ENCODE results near the gene VKORC1L1.
"Not testable (repeated sequence)": the region's sequence is repeated elsewhere in the genome, so short reads cannot be mapped to it uniquely, and the experiment has no call there.

The VKORC1L1 gene

DNA sequence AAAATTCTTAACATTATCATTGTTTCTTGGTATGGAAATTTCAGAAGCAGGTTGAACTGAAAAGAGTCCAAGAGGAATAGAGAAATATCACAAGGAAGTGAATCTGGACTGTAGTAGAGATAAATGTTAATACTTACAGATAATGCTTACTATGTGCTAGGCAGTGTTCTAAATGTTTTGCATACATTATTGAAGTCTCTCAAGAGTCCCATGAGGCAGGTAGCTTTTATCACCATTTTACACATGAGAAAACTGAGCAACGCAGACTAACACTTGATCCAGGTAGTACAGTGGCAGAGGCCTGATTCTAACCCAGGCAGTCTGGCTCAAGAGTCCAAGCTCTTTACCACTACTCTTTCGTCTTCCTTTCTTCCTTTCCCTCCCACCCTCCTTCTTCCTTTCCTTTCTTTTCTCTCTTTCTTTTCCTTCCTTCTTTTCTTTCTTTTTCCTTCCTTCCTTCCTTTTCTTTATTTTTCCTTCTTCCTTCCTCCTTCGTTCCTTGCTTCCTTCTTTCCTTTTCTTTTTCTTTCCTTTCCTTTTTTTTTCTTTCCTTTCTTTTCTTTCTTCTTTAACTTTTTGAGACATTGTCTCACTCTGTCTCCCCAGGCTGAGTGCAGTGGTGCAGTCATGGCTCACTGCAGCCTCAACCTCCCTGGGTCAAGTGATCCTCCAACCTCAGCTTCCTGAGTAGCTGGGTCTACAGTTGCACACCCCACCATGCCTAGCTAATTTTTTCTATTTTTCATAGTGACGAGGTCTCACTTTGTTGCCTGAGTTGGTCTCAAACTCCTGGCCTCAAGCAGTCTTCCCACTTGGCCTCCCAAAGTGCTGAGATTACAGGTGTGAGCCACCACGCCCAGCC lies 6.6 kb downstream of the VKORC1L1 start:
- H3K4me3 ChIP-seq (ENCODE audit: insufficient read length, low read depth); H3K9me3 ChIP-seq (ENCODE audit: insufficient read depth, low read length); H3K4me1 ChIP-seq (ENCODE audit: insufficient read depth, insufficient read length); H3K27me3 ChIP-seq (ENCODE audit: insufficient read depth, insufficient read length); H3K36me3 ChIP-seq (ENCODE audit: insufficient read depth, insufficient read length, low read length); DNase-seq (ENCODE audit: low read depth, low spot score); H3K9ac ChIP-seq (ENCODE audit: insufficient read length, low read depth): not testable (repeated sequence)

DNA sequence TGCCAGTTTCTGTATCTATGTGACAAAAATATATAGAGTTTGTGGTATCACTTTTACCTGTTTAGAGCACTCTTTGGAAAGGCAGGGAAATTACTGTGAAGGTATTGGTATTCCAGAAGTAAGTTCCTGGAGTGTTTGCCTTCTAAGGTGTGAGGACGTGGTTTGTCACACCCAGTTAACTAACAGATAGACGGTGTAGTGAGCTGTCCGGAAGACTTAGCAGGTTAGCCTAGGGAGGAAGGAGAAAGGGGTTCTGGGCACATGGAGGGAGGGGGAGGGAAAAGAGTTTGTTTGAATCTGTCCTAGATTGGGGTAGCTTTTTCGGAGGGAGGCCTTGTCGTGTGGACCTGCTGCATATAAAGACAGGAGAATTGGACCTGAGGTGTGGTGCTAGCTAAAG lies 7.4 kb downstream of the VKORC1L1 start:
- H3K4me3 ChIP-seq (ENCODE audit: insufficient read length, low read depth); H3K27me3 ChIP-seq (ENCODE audit: insufficient read depth, insufficient read length); H3K4me1 ChIP-seq (ENCODE audit: insufficient read depth, insufficient read length); DNase-seq (ENCODE audit: low read depth, low spot score); H3K36me3 ChIP-seq (ENCODE audit: insufficient read depth, insufficient read length, low read length); H3K9me3 ChIP-seq (ENCODE audit: insufficient read depth, low read length); H3K9ac ChIP-seq (ENCODE audit: insufficient read length, low read depth): not testable (repeated sequence)

DNA sequence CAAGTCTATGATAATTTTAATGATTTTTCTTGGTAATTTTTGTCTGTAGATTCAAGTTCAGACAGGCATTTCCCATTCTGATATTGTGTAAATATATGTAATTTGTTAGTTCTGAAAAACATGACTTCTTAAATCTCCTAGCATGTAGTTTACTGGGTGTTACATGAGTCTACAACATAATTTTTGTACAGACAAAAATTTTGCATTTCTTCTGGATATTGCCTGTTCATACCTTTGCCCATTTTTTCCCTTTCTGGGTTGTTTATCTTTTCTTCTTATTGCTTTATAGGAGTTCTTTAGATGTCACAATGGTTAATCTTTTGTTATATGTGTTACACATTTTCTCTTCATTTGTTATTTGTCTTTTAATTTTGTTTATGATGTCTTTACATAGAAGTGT lies 12.1 kb downstream of the VKORC1L1 start:
- H3K9ac ChIP-seq (ENCODE audit: insufficient read length, low read depth); H3K9me3 ChIP-seq (ENCODE audit: insufficient read depth, low read length); H3K36me3 ChIP-seq (ENCODE audit: insufficient read depth, insufficient read length, low read length); H3K4me3 ChIP-seq (ENCODE audit: insufficient read length, low read depth); H3K4me1 ChIP-seq (ENCODE audit: insufficient read depth, insufficient read length); H3K27me3 ChIP-seq (ENCODE audit: insufficient read depth, insufficient read length); DNase-seq (ENCODE audit: low read depth, low spot score): not testable (repeated sequence)

DNA sequence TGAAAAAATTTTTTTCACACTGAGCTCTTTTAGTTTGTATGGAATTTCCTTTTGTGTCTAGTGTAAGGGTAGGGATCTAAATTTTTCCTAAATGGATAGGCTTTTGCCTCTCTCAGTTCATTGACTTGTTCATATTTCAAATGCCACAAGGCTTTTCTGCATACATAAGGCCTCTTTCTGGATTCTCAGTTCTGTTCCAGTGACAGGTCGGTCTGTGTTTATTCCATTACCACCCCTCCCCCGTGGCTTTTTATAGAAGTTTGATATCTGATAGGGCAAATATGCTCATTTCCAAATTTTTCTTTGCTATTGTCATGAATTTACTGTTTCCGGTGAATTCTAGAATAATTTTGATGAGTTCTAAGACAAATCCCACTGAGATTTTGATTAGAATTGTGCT lies 12.7 kb downstream of the VKORC1L1 start:
- not testable (repeated sequence) for H3K9ac ChIP-seq (ENCODE audit: insufficient read length, low read depth); H3K27me3 ChIP-seq (ENCODE audit: insufficient read depth, insufficient read length); H3K4me3 ChIP-seq (ENCODE audit: insufficient read length, low read depth); H3K4me1 ChIP-seq (ENCODE audit: insufficient read depth, insufficient read length); H3K36me3 ChIP-seq (ENCODE audit: insufficient read depth, insufficient read length, low read length); DNase-seq (ENCODE audit: low read depth, low spot score); H3K9me3 ChIP-seq (ENCODE audit: insufficient read depth, low read length)

DNA sequence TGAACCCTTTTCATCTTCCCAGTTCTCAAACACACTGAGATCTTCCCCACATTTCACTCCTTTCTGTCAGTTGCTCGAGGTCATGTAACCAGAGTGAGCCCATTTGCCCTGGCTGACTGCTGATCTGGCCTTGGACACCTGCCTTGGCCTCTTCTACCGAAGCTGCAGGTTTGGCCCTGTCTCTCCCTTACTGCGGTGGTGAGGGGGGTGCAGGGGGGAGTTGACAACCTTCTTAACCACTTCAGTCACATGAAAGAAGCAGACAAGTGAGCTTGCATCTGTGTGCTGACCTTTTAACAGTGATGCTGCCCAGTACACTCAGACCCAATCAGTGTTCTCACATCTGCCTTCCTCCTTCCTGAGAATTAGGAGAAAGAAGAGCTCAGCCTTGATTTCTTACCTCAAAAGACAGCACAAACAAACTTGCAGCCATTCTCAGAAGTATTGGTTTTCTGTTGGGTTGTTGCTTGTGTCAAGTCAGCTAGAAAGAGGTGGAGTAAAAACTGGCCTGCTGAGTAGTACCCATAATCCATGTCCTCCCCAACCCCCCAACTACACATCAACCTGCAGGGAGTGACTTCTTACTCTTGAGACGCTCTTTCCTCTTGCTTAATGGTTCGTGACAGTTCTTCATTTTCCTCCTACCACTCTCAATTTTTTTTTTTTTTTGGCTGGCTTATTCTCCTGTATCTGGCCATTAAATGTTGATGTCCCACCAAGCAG lies 15.7 kb downstream of the VKORC1L1 start:
- not testable (repeated sequence) for H3K4me1 ChIP-seq (ENCODE audit: insufficient read depth, insufficient read length); H3K27me3 ChIP-seq (ENCODE audit: insufficient read depth, insufficient read length); DNase-seq (ENCODE audit: low read depth, low spot score); H3K9me3 ChIP-seq (ENCODE audit: insufficient read depth, low read length); H3K9ac ChIP-seq (ENCODE audit: insufficient read length, low read depth); H3K4me3 ChIP-seq (ENCODE audit: insufficient read length, low read depth)
- H3K36me3 ChIP-seq (ENCODE audit: insufficient read depth, insufficient read length, low read length): peaks cover 15% of the 10 kb centered on the region

DNA sequence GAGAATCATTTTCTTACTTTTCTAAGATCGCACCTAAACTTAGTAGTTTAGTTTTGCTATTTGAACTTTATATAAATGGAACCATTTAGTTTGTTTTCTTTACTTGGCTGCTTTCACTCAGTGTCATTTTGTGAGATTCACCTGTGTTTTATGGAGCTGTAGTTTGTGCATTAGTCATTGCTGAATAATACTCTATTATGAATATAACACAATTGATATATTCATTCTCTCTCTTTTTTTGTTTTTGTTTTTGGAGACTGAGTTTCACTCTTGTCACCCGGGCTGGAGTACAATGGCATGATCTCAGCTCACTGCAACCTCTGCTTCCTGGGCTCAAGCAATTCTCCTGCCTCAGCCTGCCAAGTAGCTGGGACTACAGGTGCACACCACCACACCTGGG lies 16.8 kb downstream of the VKORC1L1 start:
- not testable (repeated sequence) for H3K27me3 ChIP-seq (ENCODE audit: insufficient read depth, insufficient read length); H3K9me3 ChIP-seq (ENCODE audit: insufficient read depth, low read length); H3K4me3 ChIP-seq (ENCODE audit: insufficient read length, low read depth); DNase-seq (ENCODE audit: low read depth, low spot score); H3K9ac ChIP-seq (ENCODE audit: insufficient read length, low read depth); H3K4me1 ChIP-seq (ENCODE audit: insufficient read depth, insufficient read length)
- peaks cover 11% of the 10 kb centered on the region for H3K36me3 ChIP-seq (ENCODE audit: insufficient read depth, insufficient read length, low read length)

DNA sequence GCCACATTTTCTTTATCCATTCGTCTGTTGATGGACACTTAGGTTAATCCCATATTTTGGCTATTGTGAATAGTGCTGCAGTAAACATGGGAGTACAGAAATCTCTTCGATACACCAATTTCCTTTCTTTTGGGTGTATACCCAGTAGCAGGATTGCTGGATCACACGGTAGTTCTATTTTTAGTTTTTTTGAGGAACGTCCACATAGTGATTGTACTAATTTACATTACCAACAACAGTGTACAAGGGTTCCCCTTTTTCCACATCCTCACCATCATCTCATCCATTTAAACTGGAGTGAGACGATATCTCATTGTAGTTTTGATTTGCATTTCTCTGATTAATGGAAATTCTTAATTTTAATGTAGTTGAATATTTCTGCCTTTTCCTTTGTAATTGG lies 19.3 kb downstream of the VKORC1L1 start:
- Histone ChIP-seq H3K27me3 (ENCODE audit: insufficient read depth, insufficient read length) (no peaks in the 10 kb centered on the region), H3K4me1 (ENCODE audit: insufficient read depth, insufficient read length) (no peaks in the 10 kb centered on the region), H3K9ac (ENCODE audit: insufficient read length, low read depth) (no peak overlapping the region), H3K9me3 (ENCODE audit: insufficient read depth, low read length) (no peaks in the 10 kb centered on the region), H3K36me3 (ENCODE audit: insufficient read depth, insufficient read length, low read length) (peaks cover 11% of the 10 kb centered on the region), H3K4me3 (ENCODE audit: insufficient read length, low read depth) (no peak overlapping the region)
- DNase-seq (ENCODE audit: low read depth, low spot score): no peak
- TF ChIP-seq SUZ12 (IDR thresholded peaks at IDR 0.05; ENCODE audit: extremely low read depth, insufficient read depth, insufficient read length) (no peak), YY1 (IDR thresholded peaks at IDR 0.05; ENCODE audit: insufficient read depth, insufficient read length) (no peak), ZNF274 (IDR thresholded peaks at IDR 0.05; ENCODE audit: low read depth, low read length) (no peak)

DNA sequence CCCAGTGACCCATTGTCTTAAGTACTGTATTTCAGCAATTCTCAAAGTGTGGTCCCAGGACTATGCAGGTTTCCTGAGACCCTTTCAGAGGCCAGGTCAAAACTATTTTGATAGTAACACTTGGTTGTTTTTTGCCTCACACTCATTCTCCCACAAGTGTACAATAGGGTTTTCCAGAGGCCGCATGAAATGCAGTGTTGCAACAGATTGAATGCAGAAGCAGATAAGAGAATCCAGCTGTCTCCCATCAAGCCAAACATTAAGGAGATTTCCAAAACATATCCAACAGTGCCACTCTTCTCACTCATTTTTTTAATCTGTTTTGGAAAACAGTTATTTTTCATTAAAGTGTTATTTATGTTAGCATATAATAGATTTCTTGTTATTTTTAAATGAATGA lies 20.0 kb downstream of the VKORC1L1 start:
- no peak for DNase-seq (ENCODE audit: low read depth, low spot score)
- H3K4me1 ChIP-seq (ENCODE audit: insufficient read depth, insufficient read length): no peaks in the 10 kb centered on the region
- peaks cover 11% of the 10 kb centered on the region for H3K36me3 ChIP-seq (ENCODE audit: insufficient read depth, insufficient read length, low read length)
- H3K4me3 ChIP-seq (ENCODE audit: insufficient read length, low read depth): no peak overlapping the region
- no peaks in the 10 kb centered on the region for H3K27me3 ChIP-seq (ENCODE audit: insufficient read depth, insufficient read length)
- no peak overlapping the region for H3K9ac ChIP-seq (ENCODE audit: insufficient read length, low read depth)
- no peak for TF ChIP-seq SUZ12 (IDR thresholded peaks at IDR 0.05; ENCODE audit: extremely low read depth, insufficient read depth, insufficient read length)
- TF ChIP-seq YY1 (IDR thresholded peaks at IDR 0.05; ENCODE audit: insufficient read depth, insufficient read length): no peak
- TF ChIP-seq ZNF274 (IDR thresholded peaks at IDR 0.05; ENCODE audit: low read depth, low read length): no peak
- H3K9me3 ChIP-seq (ENCODE audit: insufficient read depth, low read length): no peaks in the 10 kb centered on the region
